Measurements from ENCODE around the gene UST.
"Not testable (repeated sequence)": the region's sequence is repeated elsewhere in the genome, so short reads cannot be mapped to it uniquely, and the experiment has no call there.

The UST gene

GRCh38 chr6:148736774-148737412, 9.9 kb upstream of the UST start:
- DNase-seq: no peak

GRCh38 chr6:148737806-148738205, 9.0 kb upstream of the UST start:
- no peak for DNase-seq

- DNase-seq: no peak
These were observed 7.6 kb upstream of the UST start for GRCh38 chr6:148738946-148739821.

GRCh38 chr6:148739822-148740128, 7.1 kb upstream of the UST start:
- no peak for DNase-seq

DNA sequence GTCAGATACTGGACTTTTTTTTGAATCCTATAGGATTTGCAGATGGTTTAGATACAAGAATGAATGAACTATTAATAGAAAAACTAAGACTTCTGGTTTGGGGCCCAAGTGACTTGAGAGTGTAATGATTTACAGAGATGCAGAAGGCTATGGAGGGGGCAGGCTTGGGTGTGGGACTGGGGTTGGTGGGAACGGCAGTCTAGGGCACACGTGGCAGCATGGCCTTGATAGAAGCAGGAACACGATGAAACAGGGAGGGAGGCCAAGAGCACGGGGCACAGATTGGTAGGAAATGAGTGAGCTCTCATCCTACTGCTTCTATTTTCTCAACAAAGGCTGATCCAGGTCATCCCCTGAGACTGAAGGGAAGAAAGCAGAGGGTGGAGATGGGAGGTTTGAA, 3.4 kb upstream of the UST start:
- DNase-seq: no peak

DNA sequence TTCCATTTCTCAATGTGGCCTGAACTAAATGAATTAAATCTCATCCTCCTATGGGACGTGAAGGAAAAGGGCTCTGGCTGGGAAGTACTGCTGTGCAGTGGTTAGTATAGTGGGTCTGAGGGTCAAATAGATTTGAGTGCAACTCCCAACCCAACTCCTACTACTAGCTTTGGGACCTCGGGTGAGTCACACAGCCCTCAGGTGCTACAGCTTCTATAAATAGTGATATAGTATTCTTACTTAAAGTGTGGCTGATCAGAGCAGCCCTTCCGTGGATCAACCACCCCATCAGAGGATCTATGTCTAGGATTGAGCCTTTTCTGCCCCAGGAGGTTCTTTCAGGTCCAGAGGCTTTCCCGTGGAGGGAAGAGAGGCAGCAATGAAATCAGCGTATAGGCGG, 904 bp upstream of the UST start:
- no peak for DNase-seq

DNA sequence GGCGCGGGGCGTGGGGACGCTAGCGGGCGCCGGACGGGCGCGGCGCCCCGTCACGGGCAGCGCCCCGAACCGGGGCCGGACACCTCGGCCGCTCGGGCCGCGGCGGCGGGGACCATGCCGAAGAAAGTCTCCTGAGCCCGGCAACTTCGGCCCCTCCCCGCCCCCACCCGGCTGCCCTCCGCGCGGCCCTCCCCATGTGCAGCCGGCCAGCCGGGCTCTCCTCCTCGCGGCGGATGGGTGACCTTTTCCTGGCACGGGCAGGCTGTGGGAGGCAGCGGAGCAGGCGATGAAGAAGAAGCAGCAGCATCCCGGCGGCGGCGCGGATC, 278 bp downstream of the UST start:
- no peak for DNase-seq

- DNase-seq: no peak
These were observed 788 bp downstream of the UST start for GRCh38 chr6:148747471-148748165.

GRCh38 chr6:148749674-148750073, 2.8 kb downstream of the UST start:
- DNase-seq: no peak

- DNase-seq: no peak
These were observed 4.3 kb downstream of the UST start for GRCh38 chr6:148750838-148751792.

- DNase-seq: no peak
These were observed 5.0 kb downstream of the UST start for GRCh38 chr6:148751793-148752170.

GRCh38 chr6:148755379-148755778, 8.5 kb downstream of the UST start:
- not testable (repeated sequence) for DNase-seq

DNA sequence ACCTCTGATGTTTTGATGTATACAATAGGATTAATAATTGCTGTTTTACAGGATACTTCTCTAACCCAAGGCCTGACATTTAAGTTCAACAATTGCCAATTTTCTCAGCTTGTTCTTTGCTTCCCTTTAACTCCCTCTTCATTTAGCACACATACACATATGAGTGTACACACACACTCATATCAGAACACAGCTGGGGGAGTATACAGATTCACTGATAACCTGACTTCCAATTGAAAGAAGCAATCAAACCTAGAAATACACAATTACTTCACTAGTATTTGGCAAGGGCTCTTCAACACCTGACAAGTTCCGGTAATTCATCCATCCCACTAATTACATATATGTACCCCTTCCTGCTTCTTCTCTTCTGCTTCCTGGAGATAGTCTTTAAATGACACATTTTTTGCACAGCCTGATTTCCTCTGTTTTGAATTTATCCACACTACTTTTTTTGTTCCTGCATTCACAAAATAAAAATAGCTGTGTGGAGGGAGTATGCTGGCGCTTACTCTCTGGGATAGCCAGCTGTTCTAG, 11.2 kb downstream of the UST start:
- no peak for DNase-seq

DNA sequence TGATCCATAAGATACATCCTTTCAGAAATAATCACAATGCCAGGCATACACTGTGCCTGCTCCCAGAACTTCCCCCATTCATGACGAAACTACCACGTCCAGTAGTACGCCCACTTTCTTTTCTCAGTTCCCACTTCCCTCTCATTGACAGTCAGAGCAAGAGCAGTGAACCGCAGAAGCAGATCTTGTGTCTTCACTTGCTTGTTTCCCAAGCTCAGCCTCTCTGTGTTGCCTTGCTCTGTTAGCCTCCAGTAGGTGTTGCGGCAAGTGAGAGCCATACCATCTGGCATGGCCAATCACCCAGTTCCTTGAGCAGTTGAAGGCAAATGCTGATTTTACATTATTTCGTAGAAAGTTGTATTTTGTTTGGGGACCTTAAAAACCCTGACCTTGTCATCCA, 11.7 kb downstream of the UST start:
- no peak for DNase-seq

GRCh38 chr6:148760258-148760534, 13.4 kb downstream of the UST start:
- DNase-seq: no peak

DNA sequence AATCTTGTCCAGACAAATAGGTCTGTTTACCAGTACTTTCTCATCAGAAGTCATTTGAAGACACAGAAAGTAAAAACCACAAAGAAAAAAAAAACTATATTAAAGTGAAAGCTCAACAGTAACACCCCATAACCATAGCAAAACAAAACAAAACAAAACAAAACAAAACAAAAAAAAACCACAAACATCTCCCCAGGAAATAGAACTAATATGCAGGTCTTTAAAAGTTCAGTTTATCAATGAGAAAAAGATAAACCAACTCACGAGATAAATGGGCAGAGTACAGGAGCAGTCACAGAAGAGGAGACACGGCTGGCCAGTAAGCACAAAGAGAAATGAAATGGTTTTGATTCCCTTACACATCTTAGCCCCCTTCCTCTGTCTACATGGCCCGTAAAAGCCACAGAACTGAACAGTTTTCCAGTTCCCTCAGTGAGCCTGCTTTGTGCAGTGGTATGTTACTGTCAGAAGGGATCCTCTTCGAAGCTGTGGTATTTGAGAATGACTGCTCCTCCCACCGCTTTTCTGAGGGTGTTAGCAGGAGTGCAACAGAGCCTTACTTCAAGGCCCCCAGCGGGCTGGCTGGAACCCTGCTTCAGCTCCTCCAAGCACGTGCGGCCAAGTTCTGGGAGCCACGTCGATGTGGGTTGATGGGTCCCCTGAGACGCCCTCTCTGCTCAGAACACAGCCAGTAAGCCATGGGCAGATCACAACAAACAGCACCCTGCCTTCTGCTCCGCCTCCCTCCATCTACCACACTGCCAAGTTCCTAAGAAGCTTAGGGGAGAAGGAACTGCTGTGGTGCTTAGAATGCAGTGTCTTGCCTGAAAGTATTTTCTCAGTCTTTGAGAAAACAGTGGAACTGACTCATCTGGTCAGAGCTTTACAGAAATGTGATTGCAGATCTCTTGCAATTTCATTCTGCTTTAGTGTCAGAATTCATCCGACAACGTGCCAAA, 14.0 kb downstream of the UST start:
- no peak for DNase-seq

- DNase-seq: no peak
These were observed 14.7 kb downstream of the UST start for GRCh38 chr6:148761527-148762011.

- DNase-seq: no peak
These were observed 15.4 kb downstream of the UST start for GRCh38 chr6:148762231-148762630.

- DNase-seq: not testable (repeated sequence)
These were observed 17.6 kb downstream of the UST start for GRCh38 chr6:148764259-148765020.

DNA sequence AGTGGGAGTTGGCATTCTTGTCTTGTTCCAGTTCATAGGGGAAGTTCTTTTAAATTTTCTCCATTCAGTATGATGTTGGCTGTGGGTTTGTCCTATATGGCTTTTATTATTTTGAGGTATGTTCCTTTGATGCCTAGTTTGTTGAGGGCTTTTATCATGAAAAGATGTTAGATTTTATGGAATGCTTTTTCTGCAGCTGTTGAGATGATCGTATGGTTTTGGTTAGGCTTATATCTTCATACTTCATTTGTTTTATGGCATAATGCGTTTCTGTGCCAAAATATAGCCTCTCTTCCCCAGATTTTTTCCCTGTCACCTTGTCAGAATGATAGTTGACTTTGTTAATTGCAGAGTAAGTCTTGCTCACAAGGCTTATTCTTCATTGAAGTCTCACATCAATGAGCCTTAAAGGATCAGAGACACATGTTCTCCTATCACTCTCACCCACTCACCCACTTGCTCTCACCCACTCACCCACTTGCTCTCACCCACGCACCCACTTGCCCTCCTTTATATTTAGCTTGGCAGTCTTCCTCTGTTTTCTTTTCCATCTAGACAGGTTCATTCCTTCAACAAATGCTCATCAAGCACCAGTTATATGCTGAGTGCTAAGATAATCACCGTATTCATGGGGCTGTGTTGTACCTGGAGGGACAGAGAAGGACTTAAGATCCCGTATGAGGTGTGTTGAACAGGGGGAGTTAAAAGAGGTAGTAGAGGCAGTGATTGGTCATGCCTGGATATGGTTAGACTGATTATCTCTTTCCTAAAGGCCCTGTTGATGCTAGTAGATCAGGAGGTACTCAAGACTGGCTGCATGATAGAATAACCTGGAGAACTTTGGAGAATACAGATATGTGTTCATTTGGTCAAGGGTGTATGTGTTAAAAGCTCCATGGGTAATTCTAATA, 19.3 kb downstream of the UST start:
- DNase-seq: no peak
